GM12878 (cell line): Measurements from ENCODE around the gene C8B. TPM values are rescaled to one million over a fixed set of nuclear protein-coding genes. Genes with fewer than 3 reads are reported as not detected.

ENCODE experiments used
- ATAC-seq: fragments of 200-7000 bp; cut with Tn5 transposase; 3 replicates; pipeline ENCODE4 v1.9.1; 2020; ENCODE audit warnings: mild to moderate bottlenecking, moderate library complexity
- BruUV-seq: library from RNA; stranded (reverse); fragments of 400-500 nt; replicated peaks from 2 replicates; lab custom pipeline; 2021; lab: Mats Ljungman, UMichigan
- CTCF ChIA-PET: fragments of 300-600 bp; sonication (Branson Sonifier 250); formaldehyde crosslinking; extraction: SDS; loops from one replicate; lab custom pipeline; 2021; ENCODE audit warnings: inconsistent platforms; lab: Yijun Ruan, JAX
- POLR2A ChIA-PET: fragments of 350-600 bp; formaldehyde crosslinking; extraction: SDS; loops from one replicate; lab custom pipeline; 2021; ENCODE audit warnings: inconsistent platforms; lab: Charles Lee
- RAD21 ChIA-PET: fragments of 300-600 bp; sonication (Branson Sonifier 250); formaldehyde crosslinking; loops from one replicate; lab custom pipeline; 2023; ENCODE audit warnings: antibody characterized with exemption; ENCODE audit not compliant: unreplicated experiment; lab: Charles Lee
- SMC1A ChIA-PET: fragments of 300-600 bp; sonication (Branson Sonifier 250); formaldehyde crosslinking; loops from one replicate; lab custom pipeline; 2023; ENCODE audit not compliant: unreplicated experiment, uncharacterized antibody; lab: Charles Lee
- DNase-seq: peaks from one replicate; pipeline ENCODE4 v3.0.0-alpha.2; 2011; ENCODE audit warnings: low read depth, low spot score
- FAIRE-seq: peaks from 3 replicates; lab custom pipeline; 2011; peaks lifted over from hg19 to GRCh38; lab: Jason Lieb, UNC
- H2AFZ ChIP-seq: 2 replicates; pipeline ENCODE4 v1.6.0; 2011; ENCODE audit warnings: low read depth, low read length, control low read depth; ENCODE audit not compliant: control insufficient read depth
- H3K27ac ChIP-seq: 2 replicates; pipeline ENCODE4 v1.5.1; 2011; ENCODE audit warnings: control low read depth; ENCODE audit not compliant: control insufficient read depth, insufficient read depth
- H3K27me3 ChIP-seq, 2 experiments: replicated peaks in 1 of 2; 2 replicates each; pipeline versions ENCODE4 v1.6.0 to v1.6.1; 2011; ENCODE audit warnings: low read length in 1 of 2; ENCODE audit not compliant: control insufficient read depth in 2 of 2, insufficient read depth in 2 of 2
- H3K36me3 ChIP-seq, 2 experiments: 2 replicates each; pipeline ENCODE4 v1.5.1; 2011; ENCODE audit warnings: low read length in 1 of 2; ENCODE audit not compliant: control insufficient read depth in 2 of 2, insufficient read depth in 2 of 2
- H3K4me1 ChIP-seq: 2 replicates; pipeline ENCODE4 v1.6.1; 2011; ENCODE audit warnings: mild to moderate bottlenecking, low read length, moderate library complexity, mixed read lengths; ENCODE audit not compliant: control insufficient read depth, insufficient read depth
- H3K4me2 ChIP-seq: 2 replicates; pipeline ENCODE4 v1.6.0; 2011; ENCODE audit warnings: control low read depth; ENCODE audit not compliant: control insufficient read depth, insufficient read depth
- H3K4me3 ChIP-seq: fragments of 200-600 bp; sonication (generic); 2 replicates; pipeline ENCODE4 v1.5.1; 2016
- H3K79me2 ChIP-seq: 2 replicates; pipeline ENCODE4 v1.6.0; 2011; ENCODE audit warnings: low read length; ENCODE audit not compliant: control insufficient read depth, insufficient read depth
- H3K9ac ChIP-seq: 2 replicates; pipeline ENCODE4 v1.8.0; 2011; ENCODE audit warnings: low read length, control low read depth, mixed read lengths; ENCODE audit not compliant: control insufficient read depth, insufficient read depth
- H3K9me3 ChIP-seq: replicated peaks from 3 replicates; pipeline ENCODE4 v1.5.1; 2011; ENCODE audit warnings: mild to moderate bottlenecking, low read length; ENCODE audit not compliant: control insufficient read depth, insufficient read depth
- H4K20me1 ChIP-seq: 2 replicates; pipeline ENCODE4 v1.6.0; 2011; ENCODE audit not compliant: control insufficient read depth, insufficient read depth
- CBX3 ChIP-seq: fragments of 200-600 bp; sonication (generic); IDR thresholded peaks from 2 replicates; pipeline ENCODE4 v1.6.1; 2016; ENCODE audit warnings: low read depth, borderline replicate concordance
- CBX5 ChIP-seq: sonication (generic); IDR thresholded peaks from 2 replicates; pipeline ENCODE4 v1.6.1; 2016; ENCODE audit warnings: low read depth, moderate library complexity, mild to moderate bottlenecking, inconsistent platforms
- CEBPZ ChIP-seq: fragments of 150-350 bp; IDR thresholded peaks from 2 replicates; pipeline ENCODE4 v1.6.1; 2016; ENCODE audit warnings: low read depth, low read length
- CREB1 ChIP-seq: IDR thresholded peaks from 2 replicates; pipeline ENCODE4 v1.6.1; 2012; ENCODE audit warnings: low read depth, mild to moderate bottlenecking, inconsistent platforms
- DPF2 ChIP-seq: fragments of 450-650 bp; IDR thresholded peaks from 2 replicates; pipeline ENCODE4 v1.6.1; 2017; ENCODE audit warnings: mild to moderate bottlenecking
- HDAC2 ChIP-seq: fragments of 200-600 bp; sonication (generic); IDR thresholded peaks from 2 replicates; pipeline ENCODE4 v1.6.1; 2017
- IKZF2 ChIP-seq, 2 experiments: fragments of 450-650 bp; IDR thresholded peaks; 2 replicates each; pipeline ENCODE4 v1.6.1; 2017; ENCODE audit warnings: mild to moderate bottlenecking in 2 of 2, moderate library complexity in 2 of 2
- MTA2 ChIP-seq: fragments of 450-650 bp; IDR thresholded peaks from 2 replicates; pipeline ENCODE4 v1.6.1; 2016; ENCODE audit warnings: low read depth, mild to moderate bottlenecking, moderate library complexity
- NR2C1 ChIP-seq: fragments of 450-650 bp; IDR thresholded peaks from 2 replicates; pipeline ENCODE4 v1.6.1; 2017; ENCODE audit warnings: antibody characterized with exemption, mild to moderate bottlenecking, moderate library complexity
- PBX3 ChIP-seq: IDR thresholded peaks from 2 replicates; pipeline ENCODE4 v1.6.1; 2011; ENCODE audit warnings: mild to moderate bottlenecking, low read depth, low read length, moderate library complexity; ENCODE audit not compliant: insufficient replicate concordance
- RAD21 ChIP-seq: IDR thresholded peaks from 2 replicates; pipeline ENCODE4 v1.6.1; 2011; ENCODE audit warnings: mild to moderate bottlenecking, low read depth, low read length, moderate library complexity; ENCODE audit not compliant: insufficient read depth
- SPI1 ChIP-seq: IDR thresholded peaks from 2 replicates; pipeline ENCODE4 v1.6.1; 2011; ENCODE audit warnings: low read depth, mild to moderate bottlenecking, low read length, moderate library complexity, borderline replicate concordance; ENCODE audit not compliant: insufficient read depth
- SREBF1 ChIP-seq: IDR thresholded peaks from 2 replicates; pipeline ENCODE4 v1.6.1; 2012; ENCODE audit warnings: mild to moderate bottlenecking, low read length
- TCF7 ChIP-seq: IDR thresholded peaks from 2 replicates; pipeline ENCODE4 v1.6.1; 2014; ENCODE audit warnings: antibody characterized with exemption, borderline replicate concordance
- ZBED1 ChIP-seq: IDR thresholded peaks from 2 replicates; pipeline ENCODE4 v1.6.1; 2016; ENCODE audit warnings: borderline replicate concordance
- ZNF217 ChIP-seq: fragments of 450-650 bp; IDR thresholded peaks from 2 replicates; pipeline ENCODE4 v1.6.1; 2017; ENCODE audit warnings: antibody characterized with exemption, mild to moderate bottlenecking
- ZNF687 ChIP-seq: fragments of 450-650 bp; IDR thresholded peaks from 2 replicates; pipeline ENCODE4 v1.6.1; 2017; ENCODE audit warnings: mild to moderate bottlenecking, moderate library complexity
- ZZZ3 ChIP-seq: IDR thresholded peaks from 2 replicates; pipeline ENCODE4 v1.6.1; 2011; ENCODE audit warnings: low read depth; ENCODE audit not compliant: control insufficient read depth, insufficient read length
- WGBS: methylation state at CpG from one replicate; pipeline ENCODE4 v1.1.6; 2016; ENCODE audit warnings: low lambda C conversion rate; ENCODE audit not compliant: insufficient replicate concordance, insufficient coverage; ENCODE audit errors: missing lambda C conversion rate; 5-methylcytosine and 5-hydroxymethylcytosine counted together
- in situ Hi-C: fragments of 300-500 bp; cut with MboI; formaldehyde crosslinking; loops from 9 replicates; pipeline ENCODE4 v1.14.3; 2018; ENCODE audit warnings: mixed read lengths
- intact Hi-C: fragments of 100-400 bp; cut with micrococcal nuclease; formaldehyde crosslinking; loops from one replicate; pipeline ENCODE4 v1.14.2; 2022; ENCODE audit not compliant: unreplicated experiment
- polyA plus RNA-seq, 11 experiments: library from polyadenylated mRNA; depleted of rRNA in 4 of 11; unstranded in 6 of 11; stranded (reverse) in 5 of 11; fragments of >200 nt; fragmentation: Nextera tagmentation in 4 of 11; fragmentation: Illumina TruSeq in 1 of 11; extraction: Ambion mirVana in 4 of 11; extraction: Trizol in 1 of 11; gene quantifications; 1 replicate in 1 of 11; 2 replicates in 10 of 11; pipeline versions ENCODE4 v1.2.1 to v1.2.3, GENCODE V29; 2011 to 2016; ENCODE audit warnings: inconsistent platforms in 2 of 11, missing spikeins in 2 of 11, low read depth in 1 of 11
- total RNA-seq, 4 experiments: library from RNA; depleted of rRNA in 3 of 4; stranded (reverse); fragments of >200 nt in 3 of 4; fragmentation: Illumina TruSeq in 1 of 4; extraction: Trizol in 1 of 4; gene quantifications; 2 replicates each; pipeline versions ENCODE4 v1.2.1 to v1.2.3, GENCODE V29; 2013 to 2021

The C8B gene
- total and polyA plus RNA-seq, 10 of the 15 experiments (the other 5 are each of a cell fraction or from before 2014, with no cell fraction given), result not detected

- CTCF ChIA-PET, result no interaction called here
- H3K36me3 ChIP-seq, result no peaks in the 10 kb centered on the region
- no peak overlapping the region for H2AFZ ChIP-seq
- SMC1A ChIA-PET, result no interaction called here
- no peaks in the 10 kb centered on the region for H3K9me3 ChIP-seq
- H3K27ac ChIP-seq, result no peak overlapping the region
- H3K4me3 ChIP-seq, result no peak overlapping the region
- DNase-seq (no peak), ATAC-seq (no peak), FAIRE-seq (no peak)
- 7% methylated on average over 2 of the region's 2 CpGs for WGBS
- TF ChIP-seq PBX3, result no peak
- no peak for TF ChIP-seq DPF2
- no peak for TF ChIP-seq SPI1
- no peak for TF ChIP-seq NR2C1
- no peak for TF ChIP-seq RAD21
- no peak for TF ChIP-seq ZNF687
- TF ChIP-seq ZBED1, result no peak
- no peak for TF ChIP-seq CEBPZ
- no peak for TF ChIP-seq MTA2
- TF ChIP-seq ZNF217, result no peak
- no peak for TF ChIP-seq ZZZ3
- no peak for TF ChIP-seq IKZF2 (IDR thresholded peaks at IDR 0.05)
- no peak for TF ChIP-seq CBX5
- no peak for TF ChIP-seq CREB1
- TF ChIP-seq HDAC2, result no peak
- TF ChIP-seq TCF7, result no peak
- TF ChIP-seq CBX3, result no peak
- no peak for TF ChIP-seq SREBF1
- POLR2A ChIA-PET, result no interaction called here
- H3K79me2 ChIP-seq, result no peaks in the 10 kb centered on the region
- no peak overlapping the region for H3K4me2 ChIP-seq
- no TSS peak for BruUV-seq
- no peak overlapping the region for H3K9ac ChIP-seq
- no peaks in the 10 kb centered on the region; a peak in 1 of 4 replicates for H3K27me3 ChIP-seq
- intact Hi-C loops, result no loop called here
- no peaks in the 10 kb centered on the region for H4K20me1 ChIP-seq
- in situ Hi-C loops, result no loop called here
- RAD21 ChIA-PET, result no interaction called here
- H3K4me1 ChIP-seq, result no peaks in the 10 kb centered on the region
These were observed 36.3 kb downstream of the C8B start for GRCh38 chr1:56929492-56929891.
